ENCODE data around the gene NGEF.

The NGEF gene

DNA sequence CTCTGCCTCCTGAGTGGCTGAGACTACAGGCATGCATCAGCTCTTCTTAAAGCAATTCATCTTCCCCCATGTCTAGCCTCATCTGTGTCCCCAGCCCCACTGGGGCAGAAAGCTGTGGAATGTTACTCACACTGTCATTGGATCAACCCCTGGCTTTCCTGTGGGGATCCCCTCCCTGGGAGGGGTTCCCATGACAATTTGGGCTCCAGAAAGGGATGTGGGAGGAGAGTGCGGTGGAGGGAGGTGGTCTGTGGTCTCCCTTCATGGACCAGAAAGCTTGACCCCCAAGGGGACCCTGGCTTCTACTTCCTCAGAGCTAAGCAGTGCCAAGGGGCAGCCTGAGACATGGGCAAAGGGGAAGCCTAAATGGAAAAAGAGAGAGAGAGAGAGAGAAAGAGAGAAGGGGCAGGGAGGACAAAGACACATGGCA is 1.3 kb downstream of the NGEF start:
- H3K4me3 ChIP-seq (ENCODE audit: low read length) = no peak overlapping the region
- TF ChIP-seq, protein P1, sequence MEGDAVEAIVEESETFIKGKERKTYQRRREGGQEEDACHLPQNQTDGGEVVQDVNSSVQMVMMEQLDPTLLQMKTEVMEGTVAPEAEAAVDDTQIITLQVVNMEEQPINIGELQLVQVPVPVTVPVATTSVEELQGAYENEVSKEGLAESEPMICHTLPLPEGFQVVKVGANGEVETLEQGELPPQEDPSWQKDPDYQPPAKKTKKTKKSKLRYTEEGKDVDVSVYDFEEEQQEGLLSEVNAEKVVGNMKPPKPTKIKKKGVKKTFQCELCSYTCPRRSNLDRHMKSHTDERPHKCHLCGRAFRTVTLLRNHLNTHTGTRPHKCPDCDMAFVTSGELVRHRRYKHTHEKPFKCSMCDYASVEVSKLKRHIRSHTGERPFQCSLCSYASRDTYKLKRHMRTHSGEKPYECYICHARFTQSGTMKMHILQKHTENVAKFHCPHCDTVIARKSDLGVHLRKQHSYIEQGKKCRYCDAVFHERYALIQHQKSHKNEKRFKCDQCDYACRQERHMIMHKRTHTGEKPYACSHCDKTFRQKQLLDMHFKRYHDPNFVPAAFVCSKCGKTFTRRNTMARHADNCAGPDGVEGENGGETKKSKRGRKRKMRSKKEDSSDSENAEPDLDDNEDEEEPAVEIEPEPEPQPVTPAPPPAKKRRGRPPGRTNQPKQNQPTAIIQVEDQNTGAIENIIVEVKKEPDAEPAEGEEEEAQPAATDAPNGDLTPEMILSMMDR (conservative IDR thresholded peaks at IDR 0.05; ENCODE audit: low read length) = no peak
- no peak for DNase-seq (ENCODE audit: low read depth)

DNA sequence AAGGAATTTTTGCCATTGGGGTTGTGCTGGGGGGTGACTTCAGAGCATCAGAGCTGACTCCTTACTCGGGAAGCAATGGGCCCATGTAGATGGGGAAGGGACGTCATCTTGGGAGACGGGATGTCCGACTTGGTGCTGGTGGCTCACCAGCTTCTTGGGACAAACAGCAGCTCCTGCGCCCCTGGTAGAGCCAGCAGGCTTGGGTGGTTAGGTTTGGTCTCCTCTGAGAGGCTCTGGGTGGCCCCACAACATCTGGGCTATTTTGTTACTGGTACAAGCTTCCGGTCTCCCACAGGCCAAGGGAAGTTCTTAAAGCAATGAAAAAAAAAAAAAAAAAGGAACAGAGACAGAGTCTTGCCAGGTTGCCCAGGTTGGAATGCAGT is 1.8 kb downstream of the NGEF start:
- no peak for DNase-seq (ENCODE audit: low read depth)
- H3K4me3 ChIP-seq (ENCODE audit: low read length) = no peak overlapping the region
- TF ChIP-seq, protein P1 (conservative IDR thresholded peaks at IDR 0.05; ENCODE audit: low read length) = no peak

DNA sequence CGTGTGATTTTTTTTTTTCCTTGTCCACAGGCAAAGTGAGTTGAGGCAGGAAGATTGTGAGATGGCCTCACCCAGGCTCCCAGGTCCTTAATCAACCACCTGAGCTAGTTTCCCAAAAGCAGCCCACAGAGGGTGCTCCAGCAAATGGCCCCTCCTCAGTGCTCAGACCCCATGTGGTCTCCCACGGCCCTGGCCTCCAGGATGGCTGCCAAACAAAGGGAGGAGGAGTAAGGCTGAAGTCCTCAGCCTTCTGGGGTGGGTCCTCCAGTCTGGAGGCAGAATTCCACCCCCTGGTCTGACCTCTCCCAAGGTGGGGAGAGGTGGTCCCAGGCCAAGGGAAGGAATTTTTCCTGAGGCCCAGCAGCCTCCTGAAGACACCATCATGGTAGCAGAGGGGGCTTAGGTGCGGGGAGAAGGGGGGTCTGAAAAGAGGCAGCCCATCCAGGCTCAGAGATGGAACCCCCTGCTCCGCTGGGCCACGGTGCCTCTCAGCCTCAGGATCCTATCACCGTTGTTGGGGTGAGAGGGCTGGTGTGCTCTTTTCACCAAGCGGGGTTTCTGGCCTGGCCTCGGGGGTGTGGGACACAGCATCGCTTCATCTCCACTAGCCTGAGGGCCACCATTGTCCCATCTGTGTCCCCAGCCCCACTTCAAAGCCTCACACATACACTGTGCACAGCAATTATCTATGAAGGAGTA is 2.3 kb downstream of the NGEF start:
- no peak for DNase-seq (ENCODE audit: low read depth)
- no peak overlapping the region for H3K4me3 ChIP-seq (ENCODE audit: low read length)
- TF ChIP-seq, protein P1 (conservative IDR thresholded peaks at IDR 0.05; ENCODE audit: low read length) = no peak

DNA sequence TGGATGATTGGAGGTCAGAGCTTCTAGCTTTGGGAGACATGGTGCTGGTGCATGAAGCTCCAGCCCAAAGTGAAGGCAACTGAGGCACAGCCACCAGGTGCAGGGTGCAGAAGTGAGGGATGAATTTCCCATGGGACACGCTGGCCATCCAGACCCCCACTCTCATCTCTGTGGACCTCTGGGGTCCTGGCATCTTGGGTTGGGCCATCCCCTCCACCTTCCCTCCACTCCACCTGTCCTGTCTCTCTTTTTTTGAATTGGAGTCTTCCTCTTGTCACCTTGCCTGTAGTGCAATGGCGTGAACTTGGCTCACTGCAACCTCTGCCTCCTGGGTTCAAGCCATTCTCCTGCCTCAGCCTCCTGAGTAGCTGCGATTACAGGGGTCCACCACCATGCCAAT is 3.4 kb downstream of the NGEF start:
- DNase-seq (ENCODE audit: low read depth) = no peak
- no peak overlapping the region for H3K4me3 ChIP-seq (ENCODE audit: low read length)
- TF ChIP-seq, protein P1 (conservative IDR thresholded peaks at IDR 0.05; ENCODE audit: low read length) = no peak

GRCh38 chr2:233007739-233008138 is 5.3 kb downstream of the NGEF start:
- peak; percentile 40 for DNase-seq (ENCODE audit: low read depth)
- no peak overlapping the region for H3K4me3 ChIP-seq (ENCODE audit: low read length)
- TF ChIP-seq, protein P1 (conservative IDR thresholded peaks at IDR 0.05; ENCODE audit: low read length) = no peak

- TF ChIP-seq, protein P1 (conservative IDR thresholded peaks at IDR 0.05; ENCODE audit: low read length) = no peak
- H3K4me3 ChIP-seq (ENCODE audit: low read length) = no peak overlapping the region
- DNase-seq (ENCODE audit: low read depth) = no peak
Observed at GRCh38 chr2:233007270-233007669, 5.8 kb downstream of the NGEF start.

DNA sequence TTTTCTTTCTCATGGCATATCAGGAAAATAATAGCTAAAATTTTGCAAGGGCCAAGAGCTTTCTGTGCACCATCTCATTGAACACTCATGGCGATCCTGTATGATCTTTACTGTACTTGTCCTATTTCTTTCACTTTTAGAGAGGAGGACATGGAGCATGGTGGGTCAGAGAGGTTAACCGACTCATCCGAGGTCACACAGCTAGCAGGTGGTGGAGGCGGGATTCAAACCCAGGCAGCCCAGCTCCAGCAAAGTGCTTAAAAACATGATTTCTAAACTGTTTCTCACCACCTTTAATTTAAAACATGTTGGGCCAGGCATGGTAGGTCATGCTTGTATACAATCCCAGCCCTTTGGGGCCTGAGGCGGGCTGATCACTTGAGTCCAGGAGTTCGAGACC is 6.4 kb downstream of the NGEF start:
- DNase-seq (ENCODE audit: low read depth) = no peak
- H3K4me3 ChIP-seq (ENCODE audit: low read length) = no peak overlapping the region
- TF ChIP-seq, protein P1 (conservative IDR thresholded peaks at IDR 0.05; ENCODE audit: low read length) = no peak

Measured in AG10803 (cell line).